HTR-8/SVneo (cell line): Measurements from ENCODE around the gene DDRGK1.

Experiments
- DNase-seq: peaks from one replicate; pipeline ENCODE4 v3.0.0; 2011; ENCODE audit warnings: low spot score, mixed read lengths; ENCODE audit not compliant: insufficient read length
- FAIRE-seq: peaks from 2 replicates; lab custom pipeline; 2011; peaks lifted over from hg19 to GRCh38; lab: Jason Lieb, UNC

The DDRGK1 gene

DNA sequence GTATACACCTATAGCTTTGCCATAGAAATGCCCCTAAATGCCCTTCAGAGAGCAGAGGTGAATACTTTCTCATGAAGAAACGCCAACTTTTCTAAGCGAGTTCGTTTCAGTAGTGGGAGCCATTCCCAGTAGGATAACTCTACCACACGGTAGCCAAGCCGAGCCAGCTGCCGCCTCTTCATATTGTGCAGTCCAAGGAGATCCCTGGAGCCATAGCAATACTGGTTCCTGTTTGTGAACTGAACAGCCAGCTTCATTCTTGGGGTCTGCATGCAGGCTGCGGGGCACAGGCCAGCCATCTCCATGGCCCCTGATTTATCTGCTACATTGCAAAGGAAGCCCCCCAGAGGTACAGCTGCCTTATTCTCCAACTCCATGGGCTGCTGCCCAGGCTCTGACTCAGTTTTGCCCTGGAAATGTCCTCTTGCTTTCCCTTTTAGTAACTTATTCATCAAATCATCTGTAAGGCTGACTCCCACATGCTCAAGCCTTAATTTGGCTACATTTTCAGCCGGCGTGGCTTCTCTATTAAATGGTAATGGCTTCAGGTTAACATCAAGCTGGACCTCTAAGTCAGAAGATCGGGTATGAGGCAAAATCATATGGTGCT, 57.6 kb downstream of the DDRGK1 start:
- DNase-seq (no peak), FAIRE-seq (no peak)

DNA sequence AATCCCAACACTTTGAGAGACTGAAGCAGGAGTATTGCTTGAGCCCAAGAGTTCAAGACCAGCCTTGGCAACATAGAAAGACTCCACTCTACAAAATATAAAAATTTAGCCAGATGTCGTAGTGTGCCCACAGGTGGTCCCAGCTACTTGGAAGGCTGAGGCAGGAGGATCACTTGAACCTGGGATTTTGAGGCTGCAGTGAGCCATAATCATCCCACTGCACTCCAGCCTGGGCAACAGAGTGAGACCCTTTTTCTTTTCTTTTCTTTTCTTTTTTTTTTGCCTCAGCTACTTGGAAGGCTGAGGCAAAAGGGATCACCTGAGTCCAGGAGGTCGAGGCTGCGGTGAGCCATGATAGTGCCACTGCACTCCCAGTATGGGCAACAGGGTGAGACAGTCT, 62.7 kb downstream of the DDRGK1 start:
- no peak for DNase-seq
- no peak for FAIRE-seq
